GM13976 (cell line): ENCODE results near the gene TMEM52.

ENCODE experiments used
- DNase-seq: peaks from one replicate; pipeline ENCODE4 v3.0.0; 2012; ENCODE audit warnings: low spot score
- in situ Hi-C: fragments of 300-500 bp; cut with MboI; formaldehyde crosslinking; loops from one replicate; pipeline ENCODE4 v1.12.0; 2022; ENCODE audit warnings: low sequenced_read_pairs, mixed read lengths, inconsistent platforms; ENCODE audit not compliant: unreplicated experiment
- TF ChIP-seq, protein P1 (sequence below): IDR thresholded peaks from 2 replicates; pipeline ENCODE4 v1.5.1; 2012; ENCODE audit warnings: borderline replicate concordance, mild to moderate bottlenecking; ENCODE audit not compliant: insufficient read depth; ENCODE audit errors: extremely low read depth, missing control alignments, control extremely low read depth

Gene TMEM52

DNA sequence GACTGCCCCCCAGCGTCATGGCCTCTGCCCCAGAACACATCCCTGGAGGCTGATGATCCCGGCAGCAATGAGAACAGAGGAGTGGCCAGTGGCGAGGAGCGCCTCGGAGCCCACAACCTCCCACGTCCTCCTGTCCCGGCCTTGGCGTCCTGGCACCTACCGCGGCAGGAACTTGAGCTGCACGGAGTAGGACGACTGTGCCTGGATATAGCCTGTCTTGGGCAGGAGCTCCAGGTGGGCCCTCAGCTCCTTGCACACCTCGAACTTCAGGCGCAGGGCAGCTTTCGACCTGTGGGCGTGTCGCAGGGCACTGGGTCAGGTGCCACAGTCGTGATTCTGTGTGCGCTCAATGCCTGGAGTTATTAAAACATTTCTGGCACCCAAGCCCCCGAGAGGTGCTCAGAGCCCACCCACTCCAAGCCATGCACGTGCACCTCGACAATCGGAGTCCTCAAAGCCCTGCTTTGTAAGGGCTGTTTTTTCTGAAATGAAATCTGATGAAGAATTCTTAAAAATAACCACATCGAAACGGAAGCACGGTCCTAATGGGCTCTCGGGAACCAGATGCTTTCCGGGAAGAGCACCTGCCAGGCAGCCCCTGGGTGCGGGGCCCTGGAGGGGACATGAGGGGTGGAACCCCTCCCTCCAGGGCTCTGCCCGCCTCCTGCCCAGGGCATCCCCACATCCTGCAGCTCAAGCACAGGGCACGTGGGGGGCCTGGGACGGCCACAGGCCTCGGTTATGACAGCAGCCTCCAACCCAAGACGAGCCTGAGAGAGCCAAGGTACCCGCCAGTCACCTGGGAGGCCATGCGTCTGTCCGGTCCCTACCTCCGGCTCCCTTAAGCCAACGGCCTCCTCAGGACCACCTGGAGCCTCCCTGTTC, 23.0 kb upstream of the TMEM52 start:
- in situ Hi-C loops = no loop called here
- TF ChIP-seq, protein P1, sequence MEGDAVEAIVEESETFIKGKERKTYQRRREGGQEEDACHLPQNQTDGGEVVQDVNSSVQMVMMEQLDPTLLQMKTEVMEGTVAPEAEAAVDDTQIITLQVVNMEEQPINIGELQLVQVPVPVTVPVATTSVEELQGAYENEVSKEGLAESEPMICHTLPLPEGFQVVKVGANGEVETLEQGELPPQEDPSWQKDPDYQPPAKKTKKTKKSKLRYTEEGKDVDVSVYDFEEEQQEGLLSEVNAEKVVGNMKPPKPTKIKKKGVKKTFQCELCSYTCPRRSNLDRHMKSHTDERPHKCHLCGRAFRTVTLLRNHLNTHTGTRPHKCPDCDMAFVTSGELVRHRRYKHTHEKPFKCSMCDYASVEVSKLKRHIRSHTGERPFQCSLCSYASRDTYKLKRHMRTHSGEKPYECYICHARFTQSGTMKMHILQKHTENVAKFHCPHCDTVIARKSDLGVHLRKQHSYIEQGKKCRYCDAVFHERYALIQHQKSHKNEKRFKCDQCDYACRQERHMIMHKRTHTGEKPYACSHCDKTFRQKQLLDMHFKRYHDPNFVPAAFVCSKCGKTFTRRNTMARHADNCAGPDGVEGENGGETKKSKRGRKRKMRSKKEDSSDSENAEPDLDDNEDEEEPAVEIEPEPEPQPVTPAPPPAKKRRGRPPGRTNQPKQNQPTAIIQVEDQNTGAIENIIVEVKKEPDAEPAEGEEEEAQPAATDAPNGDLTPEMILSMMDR = no peak
- no peak for DNase-seq

- TF ChIP-seq, protein P1 = no peak
- in situ Hi-C loops = no loop called here
- DNase-seq = no peak
Measured at GRCh38 chr1:1941211-1941841, 22.2 kb upstream of the TMEM52 start.

DNA sequence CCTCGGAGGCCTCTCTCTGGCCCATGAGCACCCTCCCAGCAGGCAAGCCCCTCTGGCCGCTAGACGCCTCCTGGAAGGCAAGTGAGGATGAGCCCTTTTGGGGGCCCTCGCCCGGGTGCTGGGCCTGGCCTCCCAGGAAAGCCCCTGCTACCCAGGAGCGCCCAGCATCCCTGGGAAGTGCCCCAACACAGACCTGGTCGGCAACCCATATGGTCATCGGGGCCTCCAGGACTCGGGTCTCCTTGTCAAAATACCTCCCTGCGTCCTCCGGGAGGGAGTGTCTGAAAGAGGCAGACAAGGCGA, 21.0 kb upstream of the TMEM52 start:
- no peak for DNase-seq
- TF ChIP-seq, protein P1 = no peak
- in situ Hi-C loops = no loop called here

DNA sequence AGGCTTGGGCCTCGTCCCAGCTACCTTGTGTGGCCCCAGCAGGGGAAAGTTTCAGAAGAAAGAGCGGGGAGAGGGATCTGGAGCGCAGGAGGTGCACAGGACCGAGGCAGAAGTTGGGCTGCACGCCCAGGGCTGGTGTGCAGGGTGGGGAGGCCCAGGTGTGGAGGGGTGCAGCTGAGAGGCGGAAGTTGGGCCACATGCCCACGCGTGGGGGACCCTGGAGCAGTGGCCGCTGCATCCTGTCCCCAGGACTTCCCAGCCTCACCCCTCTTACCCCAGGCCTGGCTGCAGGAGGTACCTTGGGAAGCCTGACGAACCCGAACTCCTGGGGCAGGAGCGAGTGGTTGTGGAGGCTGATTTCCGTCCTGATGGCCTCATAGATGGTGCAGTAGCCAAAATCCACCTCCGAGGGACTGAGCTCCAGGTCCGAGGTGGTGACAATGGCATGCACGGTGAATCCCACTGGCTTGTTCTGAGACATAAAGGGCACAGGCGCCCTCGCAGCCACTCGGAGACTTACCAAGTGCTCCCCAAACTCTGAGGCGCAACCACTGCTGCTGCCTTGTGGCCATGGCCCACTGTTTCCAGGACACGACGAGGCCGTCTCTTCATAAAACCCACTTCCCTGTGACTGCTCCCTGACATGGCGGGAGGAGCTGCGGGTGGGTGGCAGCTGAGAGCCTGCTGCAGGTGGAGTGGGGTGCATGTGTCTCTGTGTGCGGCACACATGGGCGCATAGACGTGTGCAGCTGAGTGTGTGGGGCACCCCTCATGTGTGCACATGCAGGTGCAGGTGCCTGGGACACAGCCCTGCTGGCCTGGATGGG, 20.4 kb upstream of the TMEM52 start:
- no peak for DNase-seq
- in situ Hi-C loops = no loop called here

GRCh38 chr1:1938613-1939295, 19.7 kb upstream of the TMEM52 start:
- DNase-seq = no peak
- in situ Hi-C loops = no loop called here
- TF ChIP-seq, protein P1 = no peak

More for the DNA sequence above, 20.4 kb upstream of the TMEM52 start:
- TF ChIP-seq, protein P1 = no peak

- in situ Hi-C loops = no loop called here
Measured at GRCh38 chr1:1938276-1938573, 19.1 kb upstream of the TMEM52 start.

More at GRCh38 chr1:1938276-1938573, 19.1 kb upstream of the TMEM52 start:
- no peak for DNase-seq
- TF ChIP-seq, protein P1 = no peak
